Dendritic cell treated with granulocyte-macrophage colony-stimulating factor and Interleukin-4, amounts not matched to agents 40 ng/mL and 50 ng/mL, for 4 days (primary cell): Measurements from ENCODE around the gene TSPAN11.
"Not testable (repeated sequence)": the region's sequence is repeated elsewhere in the genome, so short reads cannot be mapped to it uniquely, and the experiment has no call there.

ENCODE experiments used
- H3K27ac Mint-ChIP-seq: one replicate; pipeline ENCODE4 v1.8.0; 2022; ENCODE audit warnings: mild to moderate bottlenecking, mixed read lengths
- H3K27me3 Mint-ChIP-seq: one replicate; pipeline ENCODE4 v1.8.0; 2022; ENCODE audit warnings: mild to moderate bottlenecking, mixed read lengths
- H3K36me3 Mint-ChIP-seq: one replicate; pipeline ENCODE4 v1.8.0; 2022; ENCODE audit warnings: low read depth, mixed read lengths
- H3K4me1 Mint-ChIP-seq: one replicate; pipeline ENCODE4 v1.8.0; 2022; ENCODE audit warnings: low read depth, mixed read lengths
- H3K4me3 Mint-ChIP-seq: one replicate; pipeline ENCODE4 v1.8.0; 2022; ENCODE audit warnings: mild to moderate bottlenecking, moderate library complexity, mixed read lengths
- H3K9me3 Mint-ChIP-seq: one replicate; pipeline ENCODE4 v1.8.0; 2022; ENCODE audit warnings: mixed read lengths
- intact Hi-C: fragments of 100-400 bp; cut with micrococcal nuclease; formaldehyde crosslinking; loops from one replicate; pipeline ENCODE4 v1.15.0; 2022

The TSPAN11 gene

GRCh38 chr12:31023271-31023724, 96.8 kb downstream of the TSPAN11 start:
- peaks cover 6% of the 10 kb centered on the region for H3K27me3 Mint-ChIP-seq
- H3K9me3 Mint-ChIP-seq: no peaks in the 10 kb centered on the region
- H3K4me1 Mint-ChIP-seq: peaks cover 16% of the 10 kb centered on the region
- no peaks in the 10 kb centered on the region for H3K36me3 Mint-ChIP-seq
- no peak overlapping the region for H3K27ac Mint-ChIP-seq
- H3K4me3 Mint-ChIP-seq: no peak overlapping the region
- intact Hi-C loops: no loop called here

DNA sequence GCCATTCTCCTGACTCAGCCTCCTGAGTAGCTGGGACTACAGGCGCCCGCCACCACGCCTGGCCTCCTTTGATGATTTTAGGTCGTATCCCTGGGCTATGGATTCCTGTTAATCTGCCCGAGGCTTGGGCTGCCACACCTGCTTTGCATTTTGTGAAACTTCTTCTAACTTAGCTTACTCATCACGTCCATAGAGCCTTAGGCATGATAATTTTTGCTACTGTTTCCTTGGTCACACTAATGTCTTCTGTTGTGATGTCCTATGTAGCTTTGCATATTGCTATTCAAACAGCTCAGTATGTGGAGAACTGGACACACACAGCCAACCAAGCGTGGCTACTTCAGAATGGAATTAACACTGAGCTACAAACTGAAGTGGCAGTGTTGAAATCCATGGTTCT, 99.7 kb downstream of the TSPAN11 start:
- no peaks in the 10 kb centered on the region for H3K36me3 Mint-ChIP-seq

DNA sequence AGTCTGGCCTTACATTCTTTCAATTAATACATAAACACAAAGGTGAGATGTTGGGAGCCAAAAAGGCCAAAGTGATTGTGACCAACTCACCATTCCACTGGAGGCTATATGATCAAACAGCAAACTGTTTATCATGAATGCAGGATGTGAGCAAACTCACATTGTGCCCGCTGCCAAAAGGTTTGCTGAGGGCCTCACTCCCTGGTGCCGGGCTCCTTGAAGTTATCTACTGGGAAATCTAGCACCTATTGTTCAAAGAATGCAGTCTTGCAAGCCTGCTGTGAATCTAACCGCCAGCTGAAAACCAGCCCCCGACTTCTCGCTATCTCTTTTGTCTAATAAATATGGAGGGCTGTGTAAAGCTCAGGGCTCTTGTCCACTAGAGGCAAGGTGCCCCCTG, 100.5 kb downstream of the TSPAN11 start:
- H3K27ac Mint-ChIP-seq, intact Hi-C loops, H3K4me1 Mint-ChIP-seq, H3K4me3 Mint-ChIP-seq, H3K9me3 Mint-ChIP-seq, H3K27me3 Mint-ChIP-seq, H3K36me3 Mint-ChIP-seq: not testable (repeated sequence)

More for the DNA sequence above, 99.7 kb downstream of the TSPAN11 start:
- H3K9me3 Mint-ChIP-seq: no peaks in the 10 kb centered on the region
- H3K4me3 Mint-ChIP-seq: no peak overlapping the region
- H3K4me1 Mint-ChIP-seq: no peaks in the 10 kb centered on the region
- no peak overlapping the region for H3K27ac Mint-ChIP-seq
- intact Hi-C loops: no loop called here
- no peaks in the 10 kb centered on the region for H3K27me3 Mint-ChIP-seq

GRCh38 chr12:31029468-31029867, 102.9 kb downstream of the TSPAN11 start:
- Mint-ChIP-seq H3K27me3 (no peaks in the 10 kb centered on the region), H3K4me3 (no peak overlapping the region), H3K36me3 (no peaks in the 10 kb centered on the region), H3K4me1 (peaks cover 5% of the 10 kb centered on the region), H3K9me3 (no peaks in the 10 kb centered on the region), H3K27ac (no peak overlapping the region)
- intact Hi-C loops: no loop called here

- intact Hi-C loops: no loop called here
- no peaks in the 10 kb centered on the region for H3K36me3 Mint-ChIP-seq
- no peaks in the 10 kb centered on the region for H3K27me3 Mint-ChIP-seq
- no peak overlapping the region for H3K27ac Mint-ChIP-seq
- H3K4me1 Mint-ChIP-seq: peaks cover 5% of the 10 kb centered on the region
- H3K4me3 Mint-ChIP-seq: no peak overlapping the region
- H3K9me3 Mint-ChIP-seq: no peaks in the 10 kb centered on the region
Observed at GRCh38 chr12:31029916-31030562, 103.5 kb downstream of the TSPAN11 start.

- Mint-ChIP-seq H3K9me3 (no peaks in the 10 kb centered on the region), H3K4me1 (peaks cover 5% of the 10 kb centered on the region), H3K36me3 (no peaks in the 10 kb centered on the region), H3K4me3 (no peak overlapping the region), H3K27me3 (no peaks in the 10 kb centered on the region), H3K27ac (no peak overlapping the region)
- intact Hi-C loops: no loop called here
Observed at GRCh38 chr12:31031951-31032335, 105.4 kb downstream of the TSPAN11 start.

DNA sequence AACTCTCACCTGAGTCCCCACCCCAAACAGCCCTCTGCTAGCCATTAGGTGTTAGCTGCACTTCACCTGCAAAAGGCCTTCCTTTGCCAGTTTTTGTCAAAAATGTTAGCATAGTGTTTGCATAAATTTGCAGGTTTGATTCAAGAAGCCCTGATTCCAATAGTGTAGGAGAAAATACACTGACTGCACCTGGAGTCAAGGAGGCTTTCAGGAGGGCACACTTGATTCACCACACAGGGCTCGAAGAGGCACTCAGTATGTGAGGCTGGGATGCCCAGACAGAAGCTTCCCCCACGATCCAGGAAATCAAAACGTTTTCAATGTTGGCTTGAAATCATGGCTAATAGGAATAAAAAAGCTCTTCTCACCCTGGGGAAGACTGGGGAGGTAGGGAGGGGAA, 106.6 kb downstream of the TSPAN11 start:
- no peaks in the 10 kb centered on the region for H3K9me3 Mint-ChIP-seq
- H3K36me3 Mint-ChIP-seq: no peaks in the 10 kb centered on the region
- no peaks in the 10 kb centered on the region for H3K27me3 Mint-ChIP-seq
- no peak overlapping the region for H3K27ac Mint-ChIP-seq
- intact Hi-C loops: no loop called here
- peaks cover 5% of the 10 kb centered on the region for H3K4me1 Mint-ChIP-seq
- H3K4me3 Mint-ChIP-seq: no peak overlapping the region

- H3K4me3 Mint-ChIP-seq: no peak overlapping the region
- no peaks in the 10 kb centered on the region for H3K9me3 Mint-ChIP-seq
- no peak overlapping the region for H3K27ac Mint-ChIP-seq
- no peaks in the 10 kb centered on the region for H3K27me3 Mint-ChIP-seq
- intact Hi-C loops: no loop called here
- peaks cover 5% of the 10 kb centered on the region for H3K4me1 Mint-ChIP-seq
- no peaks in the 10 kb centered on the region for H3K36me3 Mint-ChIP-seq
Observed at GRCh38 chr12:31033681-31034080, 107.1 kb downstream of the TSPAN11 start.

DNA sequence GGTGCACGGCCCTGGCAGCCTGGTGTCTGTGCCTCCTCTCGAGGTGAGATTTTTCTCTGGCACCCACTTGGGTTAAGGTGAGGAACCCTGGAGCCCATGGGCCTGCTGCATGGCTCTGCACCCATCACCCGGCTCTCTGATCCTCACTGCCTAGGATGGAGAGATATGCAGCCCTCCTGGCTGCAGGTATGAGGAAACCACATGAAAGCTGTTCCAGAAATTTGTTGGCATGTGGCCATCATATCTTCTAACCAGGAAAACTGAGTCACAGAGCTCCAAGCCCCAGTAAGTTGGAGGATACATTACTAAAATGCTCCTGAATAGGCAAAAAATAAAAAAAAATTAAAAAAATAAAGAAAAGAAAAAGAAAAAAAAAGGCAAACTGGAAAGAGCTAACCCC, 107.8 kb downstream of the TSPAN11 start:
- intact Hi-C loops: no loop called here
- Mint-ChIP-seq H3K36me3 (no peaks in the 10 kb centered on the region), H3K4me3 (no peak overlapping the region), H3K9me3 (no peaks in the 10 kb centered on the region), H3K4me1 (peaks cover 5% of the 10 kb centered on the region), H3K27ac (no peak overlapping the region), H3K27me3 (no peaks in the 10 kb centered on the region)

DNA sequence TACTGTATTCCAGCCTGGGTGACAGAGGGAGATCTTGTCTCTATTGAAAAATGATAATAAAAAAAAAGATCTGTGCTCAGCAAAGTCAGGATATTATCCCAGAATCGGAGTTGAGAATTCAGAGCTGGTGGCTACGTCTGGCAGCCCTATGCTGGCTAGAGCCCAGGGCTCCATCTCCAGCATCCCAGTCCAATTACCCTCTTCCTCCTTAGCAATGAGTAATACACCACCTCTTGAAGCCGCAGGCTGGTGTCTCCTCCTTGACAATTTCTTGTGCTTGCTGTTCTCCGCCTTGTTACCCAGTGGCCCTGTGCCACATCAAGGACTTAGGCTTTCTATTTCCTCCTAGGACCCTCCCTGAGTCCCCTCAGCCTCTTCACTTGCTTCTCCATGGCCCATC, 108.7 kb downstream of the TSPAN11 start:
- Mint-ChIP-seq H3K36me3 (no peaks in the 10 kb centered on the region), H3K4me3 (no peak overlapping the region), H3K27me3 (no peaks in the 10 kb centered on the region), H3K9me3 (no peaks in the 10 kb centered on the region), H3K4me1 (peaks cover 5% of the 10 kb centered on the region), H3K27ac (no peak overlapping the region)
- intact Hi-C loops: no loop called here

DNA sequence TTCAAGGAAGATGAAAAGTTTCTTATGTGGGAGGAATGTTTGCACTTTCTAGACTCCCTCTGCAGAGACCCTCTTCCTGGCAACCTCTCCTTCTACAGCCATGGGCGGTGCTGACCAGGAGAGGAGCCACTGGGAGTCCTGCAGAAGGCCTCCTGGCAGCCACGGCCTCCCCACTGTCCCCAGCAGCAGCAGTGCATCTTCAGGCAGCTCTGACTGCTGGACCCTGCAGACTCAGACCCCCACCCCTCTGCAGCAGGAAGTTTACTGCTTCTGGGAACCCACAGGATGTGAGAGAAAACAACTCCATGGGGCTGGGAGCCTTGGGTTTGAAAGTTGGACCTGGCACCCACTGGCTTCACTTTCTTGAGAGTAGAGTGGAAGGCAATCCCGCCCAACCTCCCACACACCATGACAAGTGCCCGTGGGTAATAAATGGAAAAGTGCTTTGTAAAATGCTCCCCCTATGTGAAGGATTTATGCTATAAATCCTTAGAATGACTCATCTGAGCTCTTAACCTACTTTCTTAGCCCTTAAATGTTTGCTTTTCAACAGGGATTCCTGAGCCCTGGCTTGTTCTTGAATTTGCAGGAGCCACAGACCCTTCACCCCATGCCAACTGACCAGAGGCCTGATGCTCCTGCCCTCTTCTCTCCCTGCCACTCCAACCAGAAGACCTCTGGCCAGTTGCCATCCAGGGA, 109.6 kb downstream of the TSPAN11 start:
- H3K27me3 Mint-ChIP-seq: no peaks in the 10 kb centered on the region
- no peak overlapping the region for H3K4me3 Mint-ChIP-seq

DNA sequence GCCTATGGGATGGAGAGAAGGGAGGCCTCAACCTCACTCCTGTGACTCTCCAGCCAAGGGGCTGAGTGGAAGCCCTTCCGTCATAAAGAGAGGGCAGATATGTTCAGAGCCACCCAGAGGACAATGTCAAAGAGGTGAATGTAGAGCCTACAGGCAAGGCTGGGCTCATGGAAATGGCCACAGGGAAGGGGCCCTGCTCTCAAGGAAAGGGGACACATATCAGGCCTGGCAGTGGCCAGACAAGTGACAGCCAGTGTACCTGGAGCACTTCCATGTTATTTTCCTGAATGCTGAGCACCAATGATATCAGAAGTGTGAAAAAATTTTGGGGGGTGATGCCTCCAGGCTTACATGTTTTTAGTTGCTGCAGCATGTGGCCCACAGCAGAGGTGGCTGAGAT, 110.5 kb downstream of the TSPAN11 start:
- H3K27ac Mint-ChIP-seq: no peak overlapping the region
- H3K27me3 Mint-ChIP-seq: no peaks in the 10 kb centered on the region
- H3K4me1 Mint-ChIP-seq: peaks cover 1% of the 10 kb centered on the region
- H3K4me3 Mint-ChIP-seq: no peak overlapping the region
- no peaks in the 10 kb centered on the region for H3K36me3 Mint-ChIP-seq
- no peaks in the 10 kb centered on the region for H3K9me3 Mint-ChIP-seq
- intact Hi-C loops: no loop called here

More for the DNA sequence above, 109.6 kb downstream of the TSPAN11 start:
- Mint-ChIP-seq H3K36me3 (no peaks in the 10 kb centered on the region), H3K27ac (no peak overlapping the region), H3K4me1 (peaks cover 5% of the 10 kb centered on the region), H3K9me3 (no peaks in the 10 kb centered on the region)
- intact Hi-C loops: no loop called here

DNA sequence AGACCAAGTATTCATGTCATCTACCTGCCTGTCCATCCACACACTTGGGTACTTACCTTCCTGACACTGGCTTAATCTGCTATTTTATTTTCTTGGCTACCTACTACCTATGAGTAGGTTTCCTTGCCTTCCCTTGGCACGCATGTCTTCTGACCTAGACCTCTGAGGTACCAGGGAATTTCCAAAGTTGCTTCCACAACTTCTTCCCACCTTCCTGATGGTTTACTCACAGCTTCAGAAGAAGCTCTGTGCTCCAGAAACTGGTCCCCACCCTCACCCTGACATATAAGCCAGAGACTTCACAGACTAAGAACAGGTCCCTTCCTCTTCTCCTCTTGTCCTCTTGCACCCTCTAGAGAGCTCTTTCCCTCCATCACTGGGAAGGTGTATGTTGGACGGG, 111.4 kb downstream of the TSPAN11 start:
- Mint-ChIP-seq H3K9me3 (no peaks in the 10 kb centered on the region), H3K27me3 (no peaks in the 10 kb centered on the region), H3K27ac (no peak overlapping the region), H3K4me3 (no peak overlapping the region), H3K36me3 (no peaks in the 10 kb centered on the region), H3K4me1 (no peaks in the 10 kb centered on the region)
- intact Hi-C loops: no loop called here

GRCh38 chr12:31041033-31041564, 114.6 kb downstream of the TSPAN11 start:
- Mint-ChIP-seq H3K27me3 (no peaks in the 10 kb centered on the region), H3K9me3 (no peaks in the 10 kb centered on the region), H3K4me3 (no peak overlapping the region), H3K36me3 (no peaks in the 10 kb centered on the region), H3K4me1 (no peaks in the 10 kb centered on the region), H3K27ac (no peak overlapping the region)
- intact Hi-C loops: no loop called here
